B cell (primary cell): ENCODE data around the gene DDI2. TPM values are rescaled to one million over a fixed set of nuclear protein-coding genes. Genes with fewer than 3 reads are reported as not detected.

Source experiments
- ATAC-seq: fragments of 200-7000 bp; cut with Tn5 transposase; one replicate; pipeline ENCODE4 v1.10.0; 2021; ENCODE audit warnings: low read depth, mild to moderate bottlenecking, moderate number of reproducible peaks, moderate library complexity
- CTCF ChIA-PET: fragments of 350-600 bp; sonication (Branson Sonifier 250); formaldehyde crosslinking; loops from one replicate; lab custom pipeline; 2021; ENCODE audit warnings: antibody characterized with exemption, inconsistent platforms; lab: Charles Lee
- POLR2A ChIA-PET: fragments of 350-600 bp; sonication (Branson Sonifier 250); formaldehyde crosslinking; loops from one replicate; lab custom pipeline; 2021; ENCODE audit warnings: antibody characterized with exemption; lab: Charles Lee
- DNase-seq: peaks from one replicate; pipeline ENCODE4 v3.0.0; 2013
- H2AFZ ChIP-seq: 2 replicates; pipeline ENCODE4 v1.6.1; 2012; ENCODE audit warnings: mild to moderate bottlenecking, low read depth, low read length; ENCODE audit not compliant: insufficient read depth, poor library complexity, severe bottlenecking
- H3K27ac ChIP-seq, 2 donors: 1 replicate in 1 of 2; 2 replicates in 1 of 2; pipeline ENCODE4 v1.5.1; 2012 to 2013; ENCODE audit warnings: low read length in 2 of 2, mild to moderate bottlenecking in 2 of 2, moderate library complexity in 1 of 2
- H3K27me3 ChIP-seq, 4 experiments: fragments of 200-600 bp in 1 of 4; sonication (generic) in 1 of 4; replicated peaks in 1 of 4; 1 replicate in 2 of 4; 2 replicates in 2 of 4; pipeline versions ENCODE4 v1.6.1 to v1.7.0; 2013 to 2016; ENCODE audit warnings: low read length in 3 of 4, mild to moderate bottlenecking in 2 of 4, mixed read lengths in 1 of 4, moderate library complexity in 1 of 4; ENCODE audit not compliant: insufficient read depth in 4 of 4, control insufficient read depth in 3 of 4; ENCODE audit errors: control extremely low read depth in 1 of 4
- H3K36me3 ChIP-seq, 2 experiments: replicated peaks in 1 of 2; 1 replicate in 1 of 2; 2 replicates in 1 of 2; pipeline versions ENCODE4 v1.6.1 to v1.7.1; 2013; ENCODE audit warnings: low read length in 1 of 2; ENCODE audit not compliant: insufficient read depth in 2 of 2, control insufficient read depth in 1 of 2; ENCODE audit errors: control extremely low read depth in 1 of 2, extremely low read depth in 1 of 2
- H3K4me1 ChIP-seq, 2 donors: fragments of 200-600 bp in 1 of 2; sonication (generic) in 1 of 2; 1 replicate in 1 of 2; 2 replicates in 1 of 2; pipeline versions ENCODE4 v1.5.1 to v1.6.1; 2013 to 2017; ENCODE audit warnings: low read length in 2 of 2; ENCODE audit not compliant: control insufficient read depth in 2 of 2, insufficient read depth in 2 of 2
- H3K4me2 ChIP-seq: replicated peaks from 2 replicates; pipeline ENCODE3; 2012; ENCODE audit warnings: mild to moderate bottlenecking, low read depth, low read length; ENCODE audit not compliant: poor library complexity, severe bottlenecking
- H3K4me3 ChIP-seq, 5 experiments: fragments of 200-600 bp in 1 of 5; sonication (generic) in 1 of 5; 1 replicate in 3 of 5; 2 replicates in 2 of 5; pipeline versions ENCODE4 v1.5.1 to v1.7.0; 2011 to 2016; ENCODE audit warnings: low read length in 4 of 5, mild to moderate bottlenecking in 4 of 5, low read depth in 2 of 5, control low read depth in 1 of 5, moderate library complexity in 1 of 5; ENCODE audit not compliant: insufficient read depth in 1 of 5; ENCODE audit errors: control extremely low read depth in 1 of 5, extremely low read depth in 1 of 5
- H3K79me2 ChIP-seq: fragments of 200-600 bp; sonication (generic); one replicate; pipeline ENCODE4 v1.6.0; 2016; ENCODE audit warnings: low read length; ENCODE audit not compliant: control insufficient read depth, insufficient read depth
- H3K9ac ChIP-seq: fragments of 200-600 bp; sonication (generic); 2 replicates; pipeline ENCODE4 v1.6.1; 2017; ENCODE audit warnings: mild to moderate bottlenecking, low read length, moderate library complexity
- H3K9me3 ChIP-seq, 3 donors: one replicate each; pipeline versions ENCODE4 v1.6.1 to v1.7.1; 2013; ENCODE audit warnings: low read length in 2 of 3; ENCODE audit not compliant: control insufficient read depth in 2 of 3, insufficient read depth in 1 of 3; ENCODE audit errors: control extremely low read depth in 1 of 3
- H4K20me1 ChIP-seq: 2 replicates; pipeline ENCODE4 v1.6.0; 2012; ENCODE audit warnings: mild to moderate bottlenecking, low read length; ENCODE audit not compliant: insufficient read depth, control insufficient read depth, poor library complexity, severe bottlenecking
- H3K27ac Mint-ChIP-seq: one replicate; pipeline ENCODE4 v1.8.0; 2021; ENCODE audit warnings: mixed read lengths
- H3K27me3 Mint-ChIP-seq: one replicate; pipeline ENCODE4 v1.8.0; 2021; ENCODE audit warnings: mixed read lengths
- H3K4me1 Mint-ChIP-seq: one replicate; pipeline ENCODE4 v1.8.0; 2021; ENCODE audit warnings: mixed read lengths
- H3K4me3 Mint-ChIP-seq: one replicate; pipeline ENCODE4 v1.8.0; 2021; ENCODE audit warnings: mixed read lengths
- H3K9me3 Mint-ChIP-seq: one replicate; pipeline ENCODE4 v1.8.0; 2022; ENCODE audit warnings: mixed read lengths; ENCODE audit not compliant: insufficient read depth
- CTCF ChIP-seq: fragments of 200-600 bp; IDR thresholded peaks from one replicate; pipeline ENCODE4 v1.8.0; 2022; ENCODE audit warnings: antibody characterized with exemption, mild to moderate bottlenecking
- EZH2 ChIP-seq: IDR thresholded peaks from 2 replicates; pipeline ENCODE4 v1.6.1; 2012; ENCODE audit warnings: borderline replicate concordance, low read depth, mild to moderate bottlenecking, moderate library complexity, low read length; ENCODE audit not compliant: insufficient read depth, poor library complexity, severe bottlenecking
- WGBS: methylation state at CpG from one replicate; pipeline ENCODE4 v1.1.5; 2013; ENCODE audit warnings: missing lambda C conversion rate; ENCODE audit not compliant: insufficient coverage; 5-methylcytosine and 5-hydroxymethylcytosine counted together
- intact Hi-C: fragments of 100-400 bp; cut with micrococcal nuclease; formaldehyde crosslinking; loops from one replicate; pipeline ENCODE4 v1.10.0; 2022
- polyA plus RNA-seq: library from polyadenylated mRNA; depleted of rRNA; stranded (reverse); fragments of >200 nt; gene quantifications from 2 replicates; pipeline ENCODE4 v1.2.3, GENCODE V29; 2012
- total RNA-seq, 2 donors: library from RNA; stranded (reverse); fragments of 120-200 nt in 1 of 2; gene quantifications; 1 replicate in 1 of 2; 2 replicates in 1 of 2; pipeline versions ENCODE4 v1.2.3 to v1.2.4, GENCODE V29; 2013 to 2022

DDI2 gene
- total and polyA plus RNA-seq, 2 donors (not counting 1 experiment from before 2014, with no cell fraction given) = 8.5 to 61.0 TPM

GRCh38 chr1:15676010-15676409 is 58.8 kb downstream of the DDI2 start:
- Mint-ChIP-seq H3K4me1 (peaks cover 27% of the 10 kb centered on the region), H3K9me3 (no peaks in the 10 kb centered on the region), H3K27ac (no peak overlapping the region), H3K27me3 (no peaks in the 10 kb centered on the region), H3K4me3 (no peak overlapping the region)
- peaks cover 0 to 10% (median 0%) of the 10 kb centered on the region in 3 donors for H3K9me3 ChIP-seq
- DNase-seq (no peak), ATAC-seq (no peak)
- H3K9ac ChIP-seq = no peak overlapping the region
- no peaks in the 10 kb centered on the region for H3K36me3 ChIP-seq
- TF ChIP-seq CTCF (no peak), EZH2 (no peak)
- no peak overlapping the region for H3K4me3 ChIP-seq
- no peak overlapping the region for H3K4me2 ChIP-seq
- H3K79me2 ChIP-seq = no peaks in the 10 kb centered on the region
- ChIA-PET POLR2A (interaction anchor here (0.7 kb wide), 1 partner anchor 14 kb away, joined by 3 read pairs; no protein-coding TSS in a partner anchor), CTCF (no interaction called here)
- no peaks in the 10 kb centered on the region for H3K27me3 ChIP-seq
- no peak overlapping the region for H2AFZ ChIP-seq
- H4K20me1 ChIP-seq = no peaks in the 10 kb centered on the region
- intact Hi-C loops = no loop called here
- H3K4me1 ChIP-seq = peaks cover 4 to 20% of the 10 kb centered on the region in 2 donors
- 93% methylated on average over 2 of the region's 2 CpGs for WGBS
- no peak overlapping the region for H3K27ac ChIP-seq

GRCh38 chr1:15676688-15677661 is 59.7 kb downstream of the DDI2 start:
- H3K9me3 ChIP-seq = peaks cover 0 to 10% (median 0%) of the 10 kb centered on the region in 3 donors
- no peak overlapping the region for H3K4me2 ChIP-seq
- CTCF ChIA-PET = interaction anchor here (0.9 to 1.2 kb wide), 2 partner anchors 20 to 65 kb away, joined by 4 read pairs; partner anchors contain the start of gene TMEM82
- TF ChIP-seq CTCF (no peak), EZH2 (no peak)
- peaks cover 14 to 30% of the 10 kb centered on the region in 2 donors for H3K4me1 ChIP-seq
- H3K9me3 Mint-ChIP-seq = no peaks in the 10 kb centered on the region
- H3K27me3 ChIP-seq = no peaks in the 10 kb centered on the region
- H4K20me1 ChIP-seq = no peaks in the 10 kb centered on the region
- intact Hi-C loops = no loop called here
- H2AFZ ChIP-seq = no peak overlapping the region
- H3K27ac Mint-ChIP-seq = peak overlapping the region; percentile 76
- no peak overlapping the region for H3K4me3 Mint-ChIP-seq
- no peaks in the 10 kb centered on the region for H3K27me3 Mint-ChIP-seq
- WGBS = 83% methylated on average over 4 of the region's 6 CpGs
- H3K4me3 ChIP-seq = no peak overlapping the region
- POLR2A ChIA-PET = interaction anchor here (1.1 kb wide), 1 partner anchor 20 kb away, joined by 3 read pairs; no protein-coding TSS in a partner anchor
- DNase-seq (no peak), ATAC-seq (no peak)
- H3K36me3 ChIP-seq = no peaks in the 10 kb centered on the region
- H3K27ac ChIP-seq = no peak overlapping the region
- no peaks in the 10 kb centered on the region for H3K79me2 ChIP-seq
- no peak overlapping the region for H3K9ac ChIP-seq
- H3K4me1 Mint-ChIP-seq = peaks cover 34% of the 10 kb centered on the region
